Stimulated activated CD8-positive, alpha-beta memory T cell treated with anti-CD3 and anti-CD28 coated beads, Interleukin-12 subunit alpha, Interleukin-12 subunit beta, amount 100 ng/mL, for 24 hours (primary cell): ENCODE results near the gene SHC3.

Experiments used
- DNase-seq: peaks from one replicate; pipeline ENCODE4 v3.0.0-alpha.2; 2020; ENCODE audit errors: extremely low read depth

The SHC3 gene

DNA sequence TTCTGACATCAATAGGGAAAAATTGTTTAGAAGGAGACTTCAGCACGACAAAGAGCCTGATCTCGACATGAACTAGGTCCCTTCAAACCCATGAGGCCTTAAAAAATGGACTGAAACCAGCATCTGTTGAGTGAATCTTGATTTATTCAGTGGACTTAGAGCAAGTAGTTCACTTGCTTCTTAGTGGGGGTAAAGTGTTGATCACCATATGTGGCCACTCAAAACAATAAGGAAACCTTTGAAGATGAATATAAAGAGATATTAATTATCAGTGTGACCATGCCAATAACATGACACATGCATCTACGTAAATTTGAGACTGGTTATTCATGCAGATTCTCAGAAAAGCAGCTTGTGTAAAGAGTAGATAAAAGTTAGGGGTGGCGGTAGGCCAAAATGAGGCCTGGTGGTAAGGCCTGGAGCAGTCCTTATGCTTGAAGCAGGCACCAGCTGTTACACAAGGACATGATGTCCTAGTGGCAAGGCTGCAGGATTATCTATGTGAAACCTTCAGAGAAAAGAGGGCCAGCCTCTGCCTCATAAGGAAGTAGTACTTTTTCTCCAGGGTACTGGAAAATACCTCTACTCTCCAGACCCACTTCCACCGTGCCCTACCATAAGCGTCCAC, 126.0 kb downstream of the SHC3 start:
- no peak for DNase-seq

DNA sequence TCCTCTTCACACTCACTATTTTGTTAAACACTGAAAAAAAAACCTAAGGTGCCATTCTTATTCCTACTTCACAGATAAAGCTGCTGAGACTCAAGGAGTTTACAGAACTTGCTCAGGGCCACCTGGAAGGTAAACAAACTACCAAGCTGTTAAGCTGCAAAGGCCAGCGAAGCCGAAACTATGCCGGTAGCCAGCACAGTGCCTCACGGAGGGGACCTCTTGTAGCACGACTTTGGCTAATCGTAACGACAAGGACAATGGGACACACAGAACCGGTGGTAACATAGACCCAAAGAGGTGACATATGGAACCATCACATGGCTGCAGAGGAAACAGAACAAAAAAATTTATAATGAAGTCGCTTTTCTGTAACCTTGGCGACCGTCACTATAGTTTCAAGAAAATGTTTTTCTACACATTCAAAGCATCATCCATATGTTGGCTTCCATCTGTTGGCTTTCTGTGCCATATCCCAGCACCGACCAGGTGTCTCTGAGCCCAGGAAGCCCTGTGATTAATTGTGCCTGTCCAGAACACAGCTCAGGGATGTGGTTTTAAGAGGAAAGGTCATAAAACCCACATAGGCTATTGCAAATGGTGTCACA, 127.1 kb downstream of the SHC3 start:
- no peak for DNase-seq

GRCh38 chr9:89049646-89050045, 129.0 kb downstream of the SHC3 start:
- no peak for DNase-seq

GRCh38 chr9:89048616-89049015, 130.0 kb downstream of the SHC3 start:
- no peak for DNase-seq

GRCh38 chr9:89047667-89048066, 131.0 kb downstream of the SHC3 start:
- DNase-seq, result no peak

DNA sequence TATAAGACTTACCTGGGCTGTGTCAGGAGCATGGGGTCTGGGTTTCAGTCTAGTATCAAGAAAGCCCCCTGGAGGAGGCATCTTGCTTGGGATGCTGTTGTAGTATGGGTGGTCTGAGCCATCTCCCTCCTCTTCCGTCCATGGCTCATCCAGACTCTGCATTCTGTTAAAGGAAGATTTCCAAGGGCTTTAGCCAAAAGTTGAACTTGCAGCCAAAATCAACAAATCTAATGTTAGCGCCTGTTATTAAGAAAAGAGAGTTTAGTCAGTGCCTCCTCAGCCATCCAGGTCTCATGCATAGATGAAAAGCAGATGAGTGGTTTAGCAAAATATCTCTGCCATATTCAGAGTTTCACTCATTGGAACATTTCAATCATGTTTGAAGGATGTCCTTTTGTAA, 131.8 kb downstream of the SHC3 start:
- DNase-seq, result no peak

GRCh38 chr9:89044881-89045280, 133.7 kb downstream of the SHC3 start:
- no peak for DNase-seq

DNA sequence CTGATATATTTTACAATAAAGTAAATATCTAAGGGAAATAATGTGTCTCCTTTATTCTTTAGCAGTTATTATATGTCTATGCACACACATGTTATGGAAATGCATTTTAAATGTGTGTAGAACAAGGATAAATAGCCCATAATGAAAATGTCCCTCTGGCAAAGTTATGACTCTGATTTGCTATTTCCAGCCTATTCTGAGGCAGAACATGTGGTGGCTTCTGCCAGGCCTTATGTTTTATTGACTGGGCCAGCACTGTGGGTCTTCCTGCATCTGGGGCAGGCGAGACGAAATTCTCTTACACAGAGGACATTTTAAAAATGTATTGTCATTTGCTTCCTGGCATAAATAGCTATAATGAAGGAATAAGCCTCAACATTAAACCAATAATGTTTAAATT, 134.5 kb downstream of the SHC3 start:
- no peak for DNase-seq

GRCh38 chr9:89042984-89043383, 135.6 kb downstream of the SHC3 start:
- DNase-seq, result no peak

DNA sequence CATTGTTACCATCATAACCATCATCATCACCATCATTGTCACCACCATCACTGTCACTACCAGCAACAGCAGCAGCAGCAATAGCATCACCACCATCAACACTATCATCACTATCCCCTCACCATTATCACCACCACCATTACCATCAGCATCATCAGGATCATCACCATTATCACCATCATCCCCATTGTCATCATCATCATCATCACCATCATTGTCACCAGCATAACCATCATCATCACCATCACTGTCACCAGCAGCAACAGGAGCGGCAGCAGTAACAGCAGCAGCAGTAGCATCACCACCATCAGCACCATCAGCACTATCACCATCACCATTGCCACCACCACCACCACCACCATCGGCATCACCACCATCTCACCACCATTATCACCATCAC, 139.0 kb downstream of the SHC3 start:
- DNase-seq, result no peak

- DNase-seq, result no peak
Observed at GRCh38 chr9:89039104-89039465, 139.5 kb downstream of the SHC3 start.

- DNase-seq, result no peak
Observed at GRCh38 chr9:89038382-89039103, 140.1 kb downstream of the SHC3 start.

DNA sequence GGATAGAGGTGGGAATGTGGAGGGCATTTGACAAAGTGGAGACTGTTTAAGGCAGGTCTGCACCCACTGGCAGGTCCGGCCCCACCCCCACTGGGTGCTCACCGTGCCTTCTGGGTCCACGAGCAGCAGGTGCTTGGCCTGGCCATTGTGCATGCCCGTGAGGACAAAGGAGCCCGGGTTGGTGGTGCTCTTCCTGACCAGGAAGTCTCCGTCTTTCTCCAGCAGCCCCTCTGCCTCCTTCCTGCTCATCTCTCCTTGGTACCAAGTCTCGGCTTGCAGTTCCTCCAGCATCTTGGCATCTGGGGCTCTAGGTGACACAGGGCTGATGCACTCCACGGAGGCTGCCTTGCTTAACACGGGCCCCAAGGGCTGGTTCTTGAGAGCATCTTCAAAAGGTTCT, 140.7 kb downstream of the SHC3 start:
- DNase-seq, result no peak

DNA sequence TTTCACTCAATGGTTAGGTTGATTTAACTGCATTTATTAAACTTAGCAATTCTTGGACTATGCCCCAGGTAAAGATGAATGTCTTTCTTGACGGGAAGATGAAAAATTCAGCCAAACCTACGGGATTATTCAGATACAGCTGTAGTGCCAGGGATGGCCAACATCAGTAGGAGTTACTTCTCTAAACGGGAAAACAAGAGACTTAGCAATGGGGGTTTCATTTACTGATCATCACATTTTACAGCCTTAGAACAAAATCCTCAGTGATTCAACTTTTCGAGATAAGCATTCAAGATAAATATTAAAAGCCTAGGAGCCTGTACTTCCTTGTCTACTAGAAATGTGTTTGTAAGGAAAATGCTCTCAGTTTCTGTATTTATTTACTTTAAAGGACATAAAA, 141.3 kb downstream of the SHC3 start:
- no peak for DNase-seq

GRCh38 chr9:89036891-89037290, 141.7 kb downstream of the SHC3 start:
- no peak for DNase-seq

DNA sequence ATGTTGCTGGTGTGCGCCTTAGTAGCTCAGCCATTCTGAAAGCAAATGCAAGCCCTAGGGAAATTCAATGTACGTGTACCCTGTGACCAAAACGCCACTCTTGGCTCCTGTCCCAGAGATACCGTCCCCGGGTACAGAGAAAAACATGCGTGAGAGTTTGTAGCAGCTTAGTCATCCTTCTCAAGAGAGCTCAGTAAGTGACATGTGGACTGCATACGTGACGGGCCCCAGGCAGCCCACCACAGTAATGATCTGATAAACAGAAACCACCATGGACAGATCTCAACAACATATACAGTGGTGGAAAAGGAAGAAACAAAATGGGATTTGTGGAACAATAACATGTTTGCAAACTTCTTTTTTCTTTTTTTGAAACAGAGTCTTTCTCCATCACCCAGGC, 142.2 kb downstream of the SHC3 start:
- DNase-seq, result no peak

- no peak for DNase-seq
Observed at GRCh38 chr9:89032661-89033060, 146.0 kb downstream of the SHC3 start.

DNA sequence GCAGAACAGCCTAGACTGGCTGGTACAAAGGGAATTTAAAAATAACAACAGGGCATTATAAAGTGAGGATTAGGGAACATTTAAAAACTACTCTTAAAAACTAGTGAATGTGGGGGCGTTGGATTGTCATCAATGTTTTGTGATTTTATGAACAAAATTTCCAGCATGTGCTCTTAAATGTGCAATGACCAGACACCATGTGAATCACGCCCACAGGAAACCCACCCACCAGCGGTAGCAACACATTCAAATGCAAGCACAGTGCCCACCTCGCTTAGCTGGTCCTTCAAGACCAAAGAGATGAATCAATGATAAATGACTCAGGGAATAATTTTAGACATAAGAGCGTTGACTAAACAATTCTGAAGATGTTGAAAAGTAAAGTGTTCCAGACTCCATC, 146.4 kb downstream of the SHC3 start:
- no peak for DNase-seq

DNA sequence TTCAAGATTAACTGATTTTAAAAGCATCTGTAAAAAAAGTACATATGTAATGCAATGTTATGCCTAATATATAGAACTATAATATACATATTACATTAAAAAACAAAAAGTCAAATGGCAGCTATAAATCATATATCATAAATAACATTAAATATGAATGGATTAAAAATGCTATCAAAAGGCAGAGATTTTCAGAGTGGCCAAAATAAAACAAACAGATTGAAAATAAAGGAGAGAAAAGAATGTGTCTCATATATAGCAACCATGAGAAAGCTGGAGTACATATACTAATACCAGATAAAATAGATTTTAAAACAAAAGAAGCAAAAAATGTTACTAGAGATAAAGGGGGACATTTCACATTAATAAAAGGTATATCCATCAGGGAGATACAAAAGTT, 148.8 kb downstream of the SHC3 start:
- DNase-seq, result no peak

DNA sequence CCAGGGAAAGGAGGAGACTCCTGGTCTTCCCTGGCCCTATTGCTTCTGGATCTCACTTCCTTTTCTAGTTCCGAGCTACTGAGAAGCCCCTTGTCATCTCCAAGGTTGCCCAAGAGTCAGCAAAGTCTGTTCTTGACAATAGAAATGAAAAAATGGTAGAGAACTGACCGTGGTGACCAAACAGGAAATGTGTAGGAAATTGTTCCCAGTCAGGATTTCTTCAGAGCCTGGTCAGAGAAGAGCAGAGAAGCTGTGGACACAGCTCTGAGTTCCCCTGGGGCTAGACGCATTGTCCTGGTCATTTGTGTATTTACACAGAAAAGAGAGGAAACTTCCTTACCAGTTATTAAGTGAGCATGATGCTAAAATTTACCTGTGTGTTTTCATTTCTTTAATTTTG, 151.7 kb downstream of the SHC3 start:
- DNase-seq, result no peak

DNA sequence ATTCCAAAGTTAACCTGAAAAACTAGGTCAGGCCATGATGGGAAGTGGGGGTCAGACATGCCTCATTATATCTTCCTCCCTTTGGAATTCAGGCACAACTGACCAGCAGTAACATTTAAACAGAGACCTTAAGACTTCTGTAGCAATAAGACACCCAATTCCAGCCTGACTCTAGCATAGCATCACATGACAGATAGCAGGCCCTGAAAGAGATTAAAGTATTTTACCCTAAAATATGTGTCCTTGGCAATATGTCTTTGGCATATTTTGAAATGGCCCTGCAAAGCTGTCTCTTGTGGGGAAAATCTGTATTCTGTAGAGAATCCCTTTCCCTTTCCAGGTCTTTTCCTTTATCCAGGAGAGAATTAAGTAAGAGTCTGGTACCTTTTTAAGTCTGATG, 153.1 kb downstream of the SHC3 start:
- DNase-seq, result no peak

DNA sequence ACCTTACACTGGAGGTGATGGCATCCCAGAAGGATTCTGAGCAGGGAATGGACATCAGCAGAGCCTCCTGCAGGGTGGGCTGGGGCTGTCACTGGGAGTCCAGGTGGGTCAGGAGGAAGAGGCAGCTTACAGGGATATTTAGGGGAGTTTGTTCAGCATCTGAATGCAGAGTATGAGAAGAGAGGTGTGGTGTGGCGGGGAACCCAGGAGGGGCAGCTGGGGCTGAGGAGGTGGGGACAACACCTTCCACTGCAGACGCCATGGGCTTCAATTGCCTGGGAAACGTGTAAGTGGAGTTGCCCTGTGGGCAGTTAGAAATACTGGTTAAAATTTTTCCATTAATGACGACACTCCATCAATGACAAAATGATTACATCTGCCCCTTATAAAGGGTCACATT, 153.9 kb downstream of the SHC3 start:
- DNase-seq, result no peak

DNA sequence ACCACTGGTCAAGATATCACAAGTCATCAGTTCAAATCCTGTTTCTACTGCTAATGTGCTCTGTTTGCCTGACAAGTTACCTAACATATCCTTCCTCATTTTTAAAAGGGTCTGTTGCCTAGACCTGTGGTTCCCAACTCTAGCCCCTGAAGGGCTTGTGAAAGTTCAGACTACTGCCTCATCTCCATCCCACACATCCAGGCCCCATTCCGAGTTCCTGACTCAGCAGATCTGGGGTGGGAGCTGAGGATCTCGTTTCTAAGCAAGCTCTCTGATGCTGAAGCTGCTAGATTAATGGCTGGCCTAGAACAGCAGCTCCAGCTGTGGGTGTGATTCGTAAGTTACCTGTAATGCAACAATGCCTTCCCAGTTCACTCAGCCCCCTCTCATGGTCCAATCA, 154.9 kb downstream of the SHC3 start:
- DNase-seq, result no peak

GRCh38 chr9:89022902-89023301, 155.7 kb downstream of the SHC3 start:
- DNase-seq, result no peak
